HG02870 (cell line): ENCODE data around the gene CUEDC1.

ENCODE experiments used
- ATAC-seq: cut with Tn5 transposase; IDR thresholded peaks from one replicate; pipeline ENCODE4 v1.9.1; 2021; ENCODE audit warnings: mild to moderate bottlenecking, moderate library complexity; ENCODE audit not compliant: unreplicated experiment

CUEDC1 gene

GRCh38 chr17:57918017-57918895, 37.0 kb downstream of the CUEDC1 start:
- ATAC-seq: no peak

GRCh38 chr17:57916925-57917858, 38.0 kb downstream of the CUEDC1 start:
- no peak for ATAC-seq

GRCh38 chr17:57915985-57916757, 39.0 kb downstream of the CUEDC1 start:
- ATAC-seq: no peak

GRCh38 chr17:57915544-57915943, 39.7 kb downstream of the CUEDC1 start:
- no peak for ATAC-seq

- no peak for ATAC-seq
Measured at GRCh38 chr17:57914273-57915142, 40.7 kb downstream of the CUEDC1 start.

- no peak for ATAC-seq
Measured at GRCh38 chr17:57913575-57914272, 41.5 kb downstream of the CUEDC1 start.

- no peak for ATAC-seq
Measured at GRCh38 chr17:57911834-57912673, 43.2 kb downstream of the CUEDC1 start.

- ATAC-seq: no peak
Measured at GRCh38 chr17:57910462-57911420, 44.5 kb downstream of the CUEDC1 start.

- no peak for ATAC-seq
Measured at GRCh38 chr17:57909551-57909950, 45.7 kb downstream of the CUEDC1 start.

GRCh38 chr17:57908278-57908677, 46.9 kb downstream of the CUEDC1 start:
- no peak for ATAC-seq

- no peak for ATAC-seq
Measured at GRCh38 chr17:57906910-57907309, 48.3 kb downstream of the CUEDC1 start.

GRCh38 chr17:57905875-57906455, 49.2 kb downstream of the CUEDC1 start:
- ATAC-seq: no peak

GRCh38 chr17:57903961-57904360, 51.3 kb downstream of the CUEDC1 start:
- ATAC-seq: no peak

- peak; percentile 54 for ATAC-seq
Measured at GRCh38 chr17:57902800-57903759, 52.1 kb downstream of the CUEDC1 start.

- peak; percentile 69 for ATAC-seq
Measured at GRCh38 chr17:57902117-57902799, 53.0 kb downstream of the CUEDC1 start.
